Muscle layer of colon (tissue), 2 donors: ENCODE data around the gene TRAPPC5.

ENCODE experiments used
- H3K27ac ChIP-seq: one replicate; pipeline ENCODE4 v1.7.0; 2013; ENCODE audit warnings: low read depth, mild to moderate bottlenecking, low read length, moderate library complexity
- H3K27me3 ChIP-seq, 2 donors: one replicate each; pipeline ENCODE4 v1.7.0; 2013; ENCODE audit warnings: low read length in 2 of 2, mild to moderate bottlenecking in 2 of 2; ENCODE audit not compliant: insufficient read depth in 2 of 2, control insufficient read depth in 1 of 2
- H3K36me3 ChIP-seq: one replicate; pipeline ENCODE4 v1.7.0; 2013; ENCODE audit warnings: mild to moderate bottlenecking, low read length; ENCODE audit not compliant: insufficient read depth
- H3K4me1 ChIP-seq: one replicate; pipeline ENCODE4 v1.7.0; 2013; ENCODE audit warnings: mild to moderate bottlenecking, low read length; ENCODE audit not compliant: insufficient read depth
- H3K4me3 ChIP-seq, 2 donors: one replicate each; pipeline ENCODE4 v1.7.0; 2013; ENCODE audit warnings: low read length in 2 of 2, low read depth in 1 of 2, mild to moderate bottlenecking in 1 of 2, moderate library complexity in 1 of 2
- H3K9ac ChIP-seq: one replicate; pipeline ENCODE4 v1.7.0; 2013; ENCODE audit warnings: low read length
- H3K9me3 ChIP-seq: one replicate; pipeline ENCODE4 v1.7.0; 2013; ENCODE audit warnings: mild to moderate bottlenecking, low read length
- donor health status: abdominal sarcoma.
- donor health status: Adenocarcinoma of cecum.

The TRAPPC5 gene

GRCh38 chr19:7668842-7669241 is 11.8 kb upstream of the TRAPPC5 start, which contains the start of gene RETN:
Gene RETN (plus strand): TSS chr19:7669049. CDS start chr19:7669327, 278 bp downstream.
- no peaks in the 10 kb centered on the region for H3K4me1 ChIP-seq
- H3K9ac ChIP-seq, result no peak within 1 kb of the TSS
- H3K4me3 ChIP-seq, result no peak within 1 kb of the TSS
- peaks cover 0 to 10% of the 10 kb centered on the region in 2 donors for H3K27me3 ChIP-seq
- H3K9me3 ChIP-seq, result no peaks in the 10 kb centered on the region
- no peak within 1 kb of the TSS for H3K27ac ChIP-seq
- H3K36me3 ChIP-seq, result no peaks in the 10 kb centered on the region

GRCh38 chr19:7669641-7670040 is 11.0 kb upstream of the TRAPPC5 start:
- H3K9me3 ChIP-seq, result no peaks in the 10 kb centered on the region
- H3K36me3 ChIP-seq, result no peaks in the 10 kb centered on the region
- H3K4me3 ChIP-seq, result no peak overlapping the region
- peaks cover 0 to 10% of the 10 kb centered on the region in 2 donors for H3K27me3 ChIP-seq
- no peak overlapping the region for H3K9ac ChIP-seq
- H3K4me1 ChIP-seq, result no peaks in the 10 kb centered on the region
- H3K27ac ChIP-seq, result no peak overlapping the region

- Histone ChIP-seq H3K27ac (no peak overlapping the region), H3K9me3 (no peaks in the 10 kb centered on the region), H3K4me1 (no peaks in the 10 kb centered on the region), H3K27me3 (peaks cover 0 to 10% of the 10 kb centered on the region in 2 donors), H3K4me3 (no peak overlapping the region), H3K9ac (no peak overlapping the region), H3K36me3 (no peaks in the 10 kb centered on the region)
These were observed 10.4 kb upstream of the TRAPPC5 start for GRCh38 chr19:7670150-7670783.

- no peak overlapping the region for H3K27ac ChIP-seq
- no peaks in the 10 kb centered on the region for H3K4me1 ChIP-seq
- H3K9me3 ChIP-seq, result no peaks in the 10 kb centered on the region
- no peaks in the 10 kb centered on the region for H3K36me3 ChIP-seq
- H3K4me3 ChIP-seq, result no peak overlapping the region
- H3K9ac ChIP-seq, result no peak overlapping the region
- H3K27me3 ChIP-seq, result peaks cover 0 to 10% of the 10 kb centered on the region in 2 donors
These were observed 9.8 kb upstream of the TRAPPC5 start for GRCh38 chr19:7670790-7671189.

- peaks cover 0 to 10% of the 10 kb centered on the region in 2 donors for H3K27me3 ChIP-seq
- H3K4me3 ChIP-seq, result no peak overlapping the region
- H3K9me3 ChIP-seq, result no peaks in the 10 kb centered on the region
- H3K9ac ChIP-seq, result no peak overlapping the region
- H3K4me1 ChIP-seq, result no peaks in the 10 kb centered on the region
- H3K36me3 ChIP-seq, result no peaks in the 10 kb centered on the region
- H3K27ac ChIP-seq, result no peak overlapping the region
These were observed 8.1 kb upstream of the TRAPPC5 start for GRCh38 chr19:7672522-7672921.

GRCh38 chr19:7674010-7675005 is 6.3 kb upstream of the TRAPPC5 start:
- Histone ChIP-seq H3K9me3 (no peaks in the 10 kb centered on the region), H3K36me3 (no peaks in the 10 kb centered on the region), H3K4me3 (no peak overlapping the region), H3K4me1 (no peaks in the 10 kb centered on the region), H3K27ac (no peak overlapping the region), H3K9ac (no peak overlapping the region), H3K27me3 (peaks cover 0 to 4% of the 10 kb centered on the region in 2 donors)

- no peaks in the 10 kb centered on the region for H3K4me1 ChIP-seq
- peaks cover 0 to 5% of the 10 kb centered on the region in 2 donors for H3K27me3 ChIP-seq
- no peak overlapping the region for H3K4me3 ChIP-seq
- H3K9me3 ChIP-seq, result no peaks in the 10 kb centered on the region
- no peak overlapping the region for H3K27ac ChIP-seq
- H3K9ac ChIP-seq, result no peak overlapping the region
- H3K36me3 ChIP-seq, result no peaks in the 10 kb centered on the region
These were observed 4.3 kb upstream of the TRAPPC5 start for GRCh38 chr19:7676376-7676775.

GRCh38 chr19:7676854-7677253 is 3.8 kb upstream of the TRAPPC5 start, which contains the start of gene MCEMP1:
Gene MCEMP1 (plus strand): TSS chr19:7677090. CDS start chr19:7677121, 31 bp downstream.
- no peak within 1 kb of the TSS for H3K9ac ChIP-seq
- peaks cover 0 to 5% of the 10 kb centered on the region in 2 donors for H3K27me3 ChIP-seq
- no peaks in the 10 kb centered on the region for H3K36me3 ChIP-seq
- no peak within 1 kb of the TSS for H3K27ac ChIP-seq
- H3K4me3 ChIP-seq, result no peak within 1 kb of the TSS
- H3K4me1 ChIP-seq, result peaks cover 2% of the 10 kb centered on the region
- no peaks in the 10 kb centered on the region for H3K9me3 ChIP-seq

GRCh38 chr19:7677669-7678311 is 2.8 kb upstream of the TRAPPC5 start:
- Histone ChIP-seq H3K9ac (no peak overlapping the region), H3K27me3 (peaks cover 0 to 5% of the 10 kb centered on the region in 2 donors), H3K27ac (no peak overlapping the region), H3K4me3 (no peak overlapping the region), H3K4me1 (peaks cover 6% of the 10 kb centered on the region), H3K36me3 (peaks cover 4% of the 10 kb centered on the region), H3K9me3 (no peaks in the 10 kb centered on the region)

GRCh38 chr19:7678971-7679751 is 1.5 kb upstream of the TRAPPC5 start:
- Histone ChIP-seq H3K4me3 (no peak overlapping the region), H3K27ac (no peak overlapping the region), H3K9ac (no peak overlapping the region), H3K9me3 (no peaks in the 10 kb centered on the region), H3K27me3 (peaks cover 0 to 5% of the 10 kb centered on the region in 2 donors), H3K4me1 (peaks cover 6% of the 10 kb centered on the region), H3K36me3 (peaks cover 5% of the 10 kb centered on the region)
